Activated naive CD8-positive, alpha-beta T cell treated with anti-CD3 and anti-CD28 coated beads, Interleukin-2, amount 10 ng/mL, durations not matched to agents 7 days and 5 days (primary cell): ENCODE measurements around the gene MYPOP. TPM values are rescaled to one million over a fixed set of nuclear protein-coding genes. Genes with fewer than 3 reads are reported as not detected.

ENCODE experiments used
- ATAC-seq: fragments of 150-1000 bp; cut with Tn5 transposase; one replicate; pipeline ENCODE4 v1.10.0; 2021; ENCODE audit warnings: low read depth, moderate library complexity
- POLR2A ChIA-PET: fragments of 350-600 bp; sonication (Branson Sonifier 250); formaldehyde crosslinking; loops from one replicate; lab custom pipeline; 2021; ENCODE audit warnings: antibody characterized with exemption; lab: Charles Lee
- DNase-seq: peaks from one replicate; pipeline ENCODE4 v3.0.0; 2021
- H3K27ac Mint-ChIP-seq: one replicate; pipeline ENCODE4 v1.8.0; 2022; ENCODE audit warnings: mild to moderate bottlenecking, mixed read lengths
- H3K27me3 Mint-ChIP-seq: one replicate; pipeline ENCODE4 v1.8.0; 2022; ENCODE audit warnings: mild to moderate bottlenecking, moderate library complexity, mixed read lengths
- H3K36me3 Mint-ChIP-seq: one replicate; pipeline ENCODE4 v1.8.0; 2021; ENCODE audit warnings: mild to moderate bottlenecking, mixed read lengths
- H3K4me1 Mint-ChIP-seq: one replicate; pipeline ENCODE4 v1.8.0; 2021; ENCODE audit warnings: mixed read lengths
- H3K4me3 Mint-ChIP-seq: one replicate; pipeline ENCODE4 v1.8.0; 2022; ENCODE audit warnings: mild to moderate bottlenecking, moderate library complexity, mixed read lengths
- H3K9me3 Mint-ChIP-seq: one replicate; pipeline ENCODE4 v1.8.0; 2021; ENCODE audit warnings: mixed read lengths
- total RNA-seq, 2 experiments: library from RNA; stranded (reverse); gene quantifications; one replicate each; pipeline ENCODE4 v1.2.3, GENCODE V29; 2021

Gene MYPOP
- total RNA-seq, 2 experiments from 2014 or later, result 12.0 to 12.5 TPM

- Mint-ChIP-seq H3K27ac (no peak overlapping the region), H3K27me3 (peaks cover 2% of the 10 kb centered on the region), H3K9me3 (no peaks in the 10 kb centered on the region), H3K4me3 (peak overlapping the region; percentile 49), H3K36me3 (peaks cover 2% of the 10 kb centered on the region), H3K4me1 (peaks cover 17% of the 10 kb centered on the region)
- DNase-seq (peak; percentile 58), ATAC-seq (no peak)
- POLR2A ChIA-PET, result interaction anchor here (0.6 to 4.4 kb wide), 6 partner anchors 17 to 718 kb away, joined by 3 to 45 read pairs (median 8); partner anchors contain the start of genes DMWD, FOXA3, MYPOP and SIX5
Observed at GRCh38 chr19:45884682-45885555, 17.5 kb downstream of the MYPOP start.

GRCh38 chr19:45883881-45884681 is 18.3 kb downstream of the MYPOP start:
- POLR2A ChIA-PET, result interaction anchor here (2.6 to 4.4 kb wide), 3 partner anchors 18 to 114 kb away, joined by 12 to 45 read pairs (median 30); partner anchors contain the start of genes FOXA3, MYPOP, SIX5 and SYMPK
- Mint-ChIP-seq H3K9me3 (no peaks in the 10 kb centered on the region), H3K36me3 (no peaks in the 10 kb centered on the region), H3K27ac (no peak overlapping the region), H3K27me3 (peaks cover 2% of the 10 kb centered on the region), H3K4me1 (peaks cover 17% of the 10 kb centered on the region), H3K4me3 (peak overlapping the region; percentile 52)
- DNase-seq (no peak), ATAC-seq (no peak)

GRCh38 chr19:45883586-45883880 is 18.9 kb downstream of the MYPOP start:
- POLR2A ChIA-PET, result no interaction called here
- Mint-ChIP-seq H3K36me3 (no peaks in the 10 kb centered on the region), H3K4me3 (peak overlapping the region; percentile 52), H3K27ac (no peak overlapping the region), H3K4me1 (peaks cover 18% of the 10 kb centered on the region), H3K27me3 (peaks cover 2% of the 10 kb centered on the region), H3K9me3 (no peaks in the 10 kb centered on the region)
- DNase-seq (no peak), ATAC-seq (no peak)

DNA sequence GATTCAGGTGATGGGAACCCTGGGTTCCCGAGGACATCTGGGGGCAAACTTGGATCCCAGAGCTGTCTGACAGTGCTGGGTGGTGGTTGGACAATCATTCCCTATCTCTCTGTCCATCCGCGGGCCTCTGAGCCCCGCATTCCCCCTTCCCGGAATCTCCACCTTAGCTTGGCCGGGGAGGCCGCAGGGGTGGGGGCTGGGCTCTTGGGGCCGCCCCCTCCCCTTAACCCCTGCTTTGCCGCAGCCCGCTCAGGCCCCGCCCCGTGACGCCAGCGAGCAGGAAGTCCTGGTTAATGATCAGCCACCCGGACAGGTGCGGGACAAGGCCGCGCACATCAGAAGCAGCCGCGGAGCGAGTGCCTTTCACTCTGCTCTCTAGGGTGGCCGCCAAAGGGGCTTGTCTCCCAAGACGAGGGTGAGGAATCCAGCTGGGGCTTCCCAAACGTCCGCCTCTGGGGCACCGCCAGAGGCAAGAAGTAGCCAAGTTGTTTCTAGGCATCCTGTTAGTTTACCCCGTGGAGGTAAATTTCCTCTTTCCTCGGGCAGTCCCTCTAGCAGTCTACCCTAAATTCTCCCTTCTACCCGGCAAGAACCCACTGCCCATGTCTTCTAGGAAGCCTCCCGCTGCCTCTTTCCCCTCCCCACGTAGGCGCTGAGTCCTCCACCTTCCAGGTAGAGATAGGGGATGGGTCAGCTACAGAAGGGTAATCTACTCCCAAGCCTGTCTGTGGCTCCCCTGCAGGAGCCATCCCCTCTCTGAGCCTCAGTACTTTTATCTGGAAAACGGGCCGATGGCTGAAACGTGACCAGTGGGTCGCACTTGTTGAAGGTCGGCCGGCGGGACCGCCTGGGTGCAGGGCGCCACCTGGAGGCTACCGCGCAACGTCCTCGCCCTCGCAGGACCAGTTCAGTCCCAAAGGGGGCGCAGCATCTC is 19.5 kb downstream of the MYPOP start:
- Mint-ChIP-seq H3K4me1 (peaks cover 20% of the 10 kb centered on the region), H3K27ac (no peak overlapping the region), H3K36me3 (no peaks in the 10 kb centered on the region), H3K4me3 (peak overlapping the region; percentile 52), H3K27me3 (peaks cover 5% of the 10 kb centered on the region), H3K9me3 (no peaks in the 10 kb centered on the region)
- POLR2A ChIA-PET, result interaction anchor here (1.3 kb wide), 1 partner anchor 66 kb away, joined by 5 read pairs; no protein-coding TSS in a partner anchor
- ATAC-seq, result no peak
- DNase-seq, result peak; percentile 90

DNA sequence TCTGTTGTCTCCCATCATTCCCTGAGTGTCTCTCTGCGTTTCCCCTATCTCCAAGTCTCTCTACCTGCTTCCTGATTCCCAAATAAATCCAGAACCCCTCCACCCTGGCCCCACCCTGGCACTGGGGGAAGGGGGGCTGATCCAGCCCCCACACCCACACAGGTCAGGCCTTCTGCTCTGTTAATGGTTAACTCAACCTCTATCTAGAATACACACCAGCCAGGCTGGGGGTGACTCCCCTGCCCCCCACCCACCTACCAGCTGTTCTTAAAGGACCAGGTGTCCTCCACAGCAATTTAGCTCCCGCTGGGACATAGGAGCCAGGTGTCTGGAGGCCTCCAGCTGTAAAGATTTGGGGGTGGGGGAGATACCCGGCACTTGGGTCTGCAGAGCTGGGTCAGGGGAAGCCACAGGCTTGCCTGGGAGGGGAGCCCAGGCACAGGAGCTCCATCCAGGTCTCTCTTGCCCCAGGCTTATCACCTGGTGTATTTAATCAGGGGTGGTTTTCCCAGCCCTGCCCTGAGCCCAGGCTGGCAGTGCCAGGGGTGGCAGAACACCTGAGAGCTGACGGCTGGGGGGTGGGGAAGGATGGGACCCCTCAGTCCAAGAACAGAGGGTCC is 20.4 kb downstream of the MYPOP start:
- peaks cover 20% of the 10 kb centered on the region for H3K4me1 Mint-ChIP-seq
- POLR2A ChIA-PET, result interaction anchor here (1.1 to 1.3 kb wide), 2 partner anchors 19 to 65 kb away, joined by 3 to 5 read pairs; partner anchors contain the start of gene SYMPK
- H3K4me3 Mint-ChIP-seq, result no peak overlapping the region
- ATAC-seq (no peak), DNase-seq (no peak)
- H3K27me3 Mint-ChIP-seq, result peaks cover 9% of the 10 kb centered on the region
- no peak overlapping the region for H3K27ac Mint-ChIP-seq
- H3K36me3 Mint-ChIP-seq, result no peaks in the 10 kb centered on the region
- no peaks in the 10 kb centered on the region for H3K9me3 Mint-ChIP-seq

DNA sequence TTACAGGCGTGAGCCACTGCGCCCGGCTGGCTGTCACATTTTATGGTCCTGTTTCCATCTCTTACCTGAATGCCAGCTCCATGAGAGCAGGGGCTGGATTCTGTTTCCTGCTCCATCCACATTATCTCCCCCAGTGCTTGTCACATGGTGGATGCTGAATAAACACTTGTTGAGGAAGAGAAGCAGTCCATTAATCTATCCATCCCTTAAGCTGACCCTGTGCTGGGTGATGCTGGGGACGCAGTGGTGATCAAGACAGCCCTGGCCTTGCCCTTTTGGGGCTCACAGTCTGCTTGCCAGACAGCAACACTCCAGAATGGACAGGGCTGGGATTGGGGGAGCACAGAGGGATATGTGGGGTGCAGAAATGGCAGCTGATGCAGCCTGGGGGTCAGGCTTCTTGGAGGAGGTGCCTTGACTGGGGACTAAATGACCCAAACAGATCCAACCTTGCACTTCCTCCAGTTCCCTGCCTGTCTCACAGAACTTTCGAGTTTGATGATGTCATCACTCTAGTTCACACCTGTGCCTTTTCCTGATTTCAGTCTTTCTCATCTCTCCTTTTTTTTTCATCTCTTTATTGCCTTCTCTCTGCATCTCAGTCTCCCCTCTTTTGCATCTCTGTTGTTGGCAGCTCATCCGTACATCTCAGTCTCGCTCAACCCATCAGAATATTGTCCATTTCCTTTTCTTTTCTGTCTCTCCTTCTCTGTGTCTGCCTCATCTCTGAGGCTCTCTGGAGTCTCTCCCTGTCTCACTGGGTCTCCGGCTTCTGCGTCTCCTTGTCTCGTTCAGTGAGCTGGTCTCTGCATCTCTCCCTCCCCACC is 21.1 kb downstream of the MYPOP start:
- POLR2A ChIA-PET, result interaction anchor here (0.5 to 1.1 kb wide), 3 partner anchors 19 to 941 kb away, joined by 3 to 5 read pairs (median 4); partner anchors contain the start of gene SYMPK
- H3K27ac Mint-ChIP-seq, result no peak overlapping the region

GRCh38 chr19:45879971-45880370 is 22.4 kb downstream of the MYPOP start:
- Mint-ChIP-seq H3K4me3 (no peak overlapping the region), H3K27me3 (peaks cover 21% of the 10 kb centered on the region), H3K9me3 (no peaks in the 10 kb centered on the region), H3K36me3 (no peaks in the 10 kb centered on the region), H3K4me1 (peaks cover 24% of the 10 kb centered on the region), H3K27ac (no peak overlapping the region)
- no peak for ATAC-seq
- no peak for DNase-seq
- POLR2A ChIA-PET, result no interaction called here

More for the DNA sequence above, 21.1 kb downstream of the MYPOP start:
- no peaks in the 10 kb centered on the region for H3K36me3 Mint-ChIP-seq
- DNase-seq (no peak), ATAC-seq (no peak)
- no peaks in the 10 kb centered on the region for H3K9me3 Mint-ChIP-seq
- H3K4me1 Mint-ChIP-seq, result peaks cover 22% of the 10 kb centered on the region
- peaks cover 10% of the 10 kb centered on the region for H3K27me3 Mint-ChIP-seq
- no peak overlapping the region for H3K4me3 Mint-ChIP-seq

DNA sequence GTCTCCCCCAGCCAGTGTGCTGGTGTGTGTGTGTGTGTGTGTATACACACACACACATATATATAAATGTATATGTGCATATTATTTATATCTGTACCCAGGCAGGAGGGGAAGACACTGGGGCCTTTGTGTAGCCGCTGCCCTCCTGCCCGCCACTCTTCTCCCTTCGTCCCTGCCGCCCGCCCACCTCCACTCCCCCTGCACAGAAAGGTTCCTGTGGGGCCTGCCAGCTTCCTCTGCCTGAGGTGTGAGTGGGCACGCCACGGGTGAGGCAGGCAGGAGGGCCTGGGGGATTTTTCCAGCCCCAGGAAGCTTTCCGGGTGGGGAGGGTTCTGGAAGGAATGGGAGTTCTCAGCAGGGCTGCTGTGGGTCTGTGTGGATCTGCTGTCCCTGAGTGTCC is 23.4 kb downstream of the MYPOP start:
- POLR2A ChIA-PET, result interaction anchor here (0.6 kb wide), 1 partner anchor 20 kb away, joined by 5 read pairs; no protein-coding TSS in a partner anchor
- no peak overlapping the region for H3K4me3 Mint-ChIP-seq

GRCh38 chr19:45878043-45878794 is 24.2 kb downstream of the MYPOP start:
- ATAC-seq, result no peak

More for the DNA sequence above, 23.4 kb downstream of the MYPOP start:
- Mint-ChIP-seq H3K4me1 (peaks cover 21% of the 10 kb centered on the region), H3K27me3 (peaks cover 24% of the 10 kb centered on the region), H3K27ac (no peak overlapping the region), H3K36me3 (no peaks in the 10 kb centered on the region), H3K9me3 (no peaks in the 10 kb centered on the region)
- DNase-seq (no peak), ATAC-seq (no peak)

DNA sequence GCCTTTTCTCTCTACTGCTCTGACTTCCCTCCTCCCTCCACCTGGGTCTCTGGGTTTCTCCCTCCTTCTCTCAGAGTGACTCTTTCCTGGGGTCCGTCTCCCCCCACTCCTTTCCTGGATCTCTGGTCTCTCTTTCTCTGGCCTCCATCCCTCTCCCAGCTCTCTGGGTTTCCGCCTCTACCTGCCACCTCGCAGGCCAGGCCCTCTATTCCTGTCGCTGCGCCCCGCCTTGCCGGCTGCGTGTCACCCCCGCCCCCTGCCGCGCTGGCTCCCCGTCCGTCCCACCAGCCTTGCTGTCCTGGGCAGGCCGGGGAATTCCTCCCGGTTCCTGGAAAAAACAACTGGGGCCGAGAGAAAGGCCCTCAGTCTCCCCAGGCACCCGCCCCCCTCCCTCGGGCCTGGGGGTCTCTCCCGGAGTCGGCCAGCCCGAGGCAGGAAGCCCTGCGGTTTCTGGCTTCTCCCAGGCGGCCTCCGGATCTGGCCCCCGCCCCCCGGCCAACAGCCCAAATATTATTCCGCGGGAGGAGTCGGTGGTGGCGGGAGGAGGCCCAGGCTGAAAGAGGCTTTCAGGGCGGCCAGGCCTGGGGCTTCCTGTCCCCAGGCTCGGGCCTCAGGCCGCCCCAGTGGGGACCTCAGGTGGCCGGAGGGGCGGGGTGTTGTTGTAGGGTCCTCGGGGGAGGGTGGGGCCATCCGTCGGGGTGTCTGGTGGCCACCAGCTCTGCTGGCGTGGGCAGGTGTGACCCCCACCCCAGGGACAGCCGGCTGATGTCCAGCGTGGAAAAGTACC is 25.8 kb downstream of the MYPOP start:
- H3K27ac Mint-ChIP-seq, result no peak overlapping the region
- POLR2A ChIA-PET, result no interaction called here
- H3K4me3 Mint-ChIP-seq, result no peak overlapping the region
- H3K4me1 Mint-ChIP-seq, result peaks cover 12% of the 10 kb centered on the region
- ATAC-seq, result peak; percentile 35
- H3K9me3 Mint-ChIP-seq, result no peaks in the 10 kb centered on the region
- no peak for DNase-seq
- peaks cover 25% of the 10 kb centered on the region for H3K27me3 Mint-ChIP-seq
- H3K36me3 Mint-ChIP-seq, result no peaks in the 10 kb centered on the region

More at GRCh38 chr19:45878043-45878794, 24.2 kb downstream of the MYPOP start:
- Mint-ChIP-seq H3K27me3 (peaks cover 24% of the 10 kb centered on the region), H3K9me3 (no peaks in the 10 kb centered on the region), H3K27ac (no peak overlapping the region), H3K4me3 (no peak overlapping the region), H3K4me1 (peaks cover 19% of the 10 kb centered on the region), H3K36me3 (no peaks in the 10 kb centered on the region)
- no peak for DNase-seq
- POLR2A ChIA-PET, result interaction anchor here (0.6 kb wide), 1 partner anchor 35 kb away, joined by 3 read pairs; no protein-coding TSS in a partner anchor
